Transverse colon (tissue), 4 donors: ENCODE results near the gene CCDC88C. TPM values are rescaled to one million over a fixed set of nuclear protein-coding genes. Genes with fewer than 3 reads are reported as not detected.

Experiments used
- DNase-seq: peaks from one replicate; pipeline ENCODE4 v3.0.0-alpha.2; 2019
- H3K27ac ChIP-seq, 4 donors: fragments of 200-600 bp; sonication (generic); 2 replicates each; pipeline ENCODE4 v1.5.1; 2016 to 2018; ENCODE audit warnings: inconsistent platforms in 4 of 4
- H3K27me3 ChIP-seq: fragments of 200-600 bp; sonication (generic); 2 replicates; pipeline ENCODE4 v1.5.1; 2017; ENCODE audit warnings: inconsistent platforms
- H3K36me3 ChIP-seq, 4 donors: fragments of 200-600 bp; sonication (generic); 2 replicates each; pipeline ENCODE4 v1.5.1; 2017 to 2019; ENCODE audit warnings: inconsistent platforms in 4 of 4
- H3K4me1 ChIP-seq, 4 donors: fragments of 200-600 bp; sonication (generic); 2 replicates each; pipeline ENCODE4 v1.5.1; 2017 to 2020; ENCODE audit warnings: inconsistent platforms in 4 of 4
- H3K4me3 ChIP-seq, 4 donors: fragments of 200-600 bp; sonication (generic); 1 replicate in 1 of 4; 2 replicates in 3 of 4; pipeline versions ENCODE4 v1.5.1 to v1.6.1; 2017 to 2019; ENCODE audit warnings: inconsistent platforms in 4 of 4
- H3K9me3 ChIP-seq, 2 donors: fragments of 200-600 bp; sonication (generic); 2 replicates each; pipeline ENCODE4 v1.5.1; 2017 to 2019; ENCODE audit warnings: inconsistent platforms in 2 of 2
- EP300 ChIP-seq: sonication (generic); formaldehyde crosslinking; IDR thresholded peaks from one replicate; pipeline ENCODE4 v1.6.1; 2017; ENCODE audit warnings: antibody characterized with exemption, low read depth
- POLR2A ChIP-seq: fragments of 450-650 bp; IDR thresholded peaks from one replicate; pipeline ENCODE4 v1.6.1; 2016; ENCODE audit warnings: antibody characterized with exemption, mild to moderate bottlenecking, moderate library complexity
- POLR2AphosphoS5 ChIP-seq, 3 donors: sonication (generic); formaldehyde crosslinking; IDR thresholded peaks; one replicate each; pipeline ENCODE4 v1.6.1; 2016; ENCODE audit warnings: antibody characterized with exemption in 3 of 3
- WGBS, 2 donors: methylation state at CpG; one replicate each; pipeline ENCODE4 v1.1.5; 2018; ENCODE audit warnings: low coverage in 1 of 2; 5-methylcytosine and 5-hydroxymethylcytosine counted together
- in situ Hi-C, 4 donors: fragments of 200-750 bp; cut with MboI; loops; one replicate each; pipeline versions ENCODE4 v1.15.0 to v1.15.1; 2017; ENCODE audit warnings: low sequenced_read_pairs in 3 of 4, low pct_ligation_motif_present in 1 of 4, low pct_unique_long_range_greater_than_20kb in 1 of 4
- intact Hi-C: fragments of 100-400 bp; cut with DNase I; formaldehyde crosslinking; loops from one replicate; pipeline ENCODE4 v1.15.1; 2023; ENCODE audit warnings: low total_unique reads
- total RNA-seq, 4 donors: library from RNA; depleted of rRNA; stranded (reverse); fragments of >200 nt; gene quantifications; one replicate each; pipeline ENCODE4 v1.1.0, GENCODE V29; 2016
- TF ChIP-seq, protein P1 (sequence below), 5 experiments: fragments of 200-600 bp in 3 of 5; fragments of 450-650 bp in 2 of 5; sonication (generic) in 3 of 5; IDR thresholded peaks; 1 replicate in 2 of 5; 2 replicates in 3 of 5; pipeline ENCODE4 v1.5.1; 2016 to 2017; ENCODE audit warnings: antibody characterized with exemption in 5 of 5, inconsistent platforms in 3 of 5, mild to moderate bottlenecking in 2 of 5, moderate library complexity in 1 of 5

The CCDC88C gene
- total RNA-seq, 4 donors from 2014 or later: 29.5 to 171 (median 60.3) TPM

DNA sequence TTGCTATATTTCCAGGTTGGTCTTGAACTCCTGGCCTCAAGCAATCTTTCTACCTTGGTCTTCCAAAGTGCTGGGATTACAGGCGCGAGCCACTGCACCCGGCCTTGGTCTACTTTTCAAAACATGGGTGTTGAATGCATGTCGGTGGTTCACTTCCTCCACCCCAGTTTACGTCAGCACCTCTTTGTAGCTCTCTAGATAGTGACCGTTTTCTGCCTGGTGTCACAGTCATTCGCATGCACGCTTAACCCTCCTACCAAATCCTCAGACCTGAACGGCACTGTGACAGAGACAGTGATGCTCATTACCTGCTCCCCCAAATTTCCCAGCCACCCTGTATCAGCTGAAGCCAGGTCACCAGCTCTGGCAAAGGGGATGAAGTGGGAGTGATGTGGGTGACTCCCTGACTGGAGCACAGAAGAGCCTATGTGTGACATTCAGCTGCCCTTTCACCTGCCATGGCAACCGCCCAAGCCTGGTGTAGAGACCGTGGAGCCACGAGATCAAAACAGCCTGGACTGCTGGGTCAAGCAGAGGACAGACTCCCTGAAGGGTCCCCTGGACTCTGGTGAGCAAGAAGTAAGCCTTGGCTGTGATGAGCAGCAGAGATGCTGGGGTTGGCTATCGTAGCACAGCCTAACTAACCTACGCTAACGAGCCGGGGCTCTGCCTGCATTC lies 106.9 kb downstream of the CCDC88C start:
- in situ Hi-C loops (loop anchor here in 1 of 4 donors (25.0 kb wide), 1 partner anchor 102 kb away; the partner anchor contains the start of gene CCDC88C), intact Hi-C loops (no loop called here)
- Histone ChIP-seq H3K36me3 (no peaks in the 10 kb centered on the region), H3K27me3 (no peaks in the 10 kb centered on the region), H3K4me1 (peaks cover 0 to 7% (median 3%) of the 10 kb centered on the region in 4 donors), H3K9me3 (no peaks in the 10 kb centered on the region), H3K27ac (peak overlapping the region in 1 of 4 donors; percentile 15), H3K4me3 (no peak overlapping the region)
- TF ChIP-seq POLR2A: no peak
- no peak for TF ChIP-seq EP300
- TF ChIP-seq, protein P1, sequence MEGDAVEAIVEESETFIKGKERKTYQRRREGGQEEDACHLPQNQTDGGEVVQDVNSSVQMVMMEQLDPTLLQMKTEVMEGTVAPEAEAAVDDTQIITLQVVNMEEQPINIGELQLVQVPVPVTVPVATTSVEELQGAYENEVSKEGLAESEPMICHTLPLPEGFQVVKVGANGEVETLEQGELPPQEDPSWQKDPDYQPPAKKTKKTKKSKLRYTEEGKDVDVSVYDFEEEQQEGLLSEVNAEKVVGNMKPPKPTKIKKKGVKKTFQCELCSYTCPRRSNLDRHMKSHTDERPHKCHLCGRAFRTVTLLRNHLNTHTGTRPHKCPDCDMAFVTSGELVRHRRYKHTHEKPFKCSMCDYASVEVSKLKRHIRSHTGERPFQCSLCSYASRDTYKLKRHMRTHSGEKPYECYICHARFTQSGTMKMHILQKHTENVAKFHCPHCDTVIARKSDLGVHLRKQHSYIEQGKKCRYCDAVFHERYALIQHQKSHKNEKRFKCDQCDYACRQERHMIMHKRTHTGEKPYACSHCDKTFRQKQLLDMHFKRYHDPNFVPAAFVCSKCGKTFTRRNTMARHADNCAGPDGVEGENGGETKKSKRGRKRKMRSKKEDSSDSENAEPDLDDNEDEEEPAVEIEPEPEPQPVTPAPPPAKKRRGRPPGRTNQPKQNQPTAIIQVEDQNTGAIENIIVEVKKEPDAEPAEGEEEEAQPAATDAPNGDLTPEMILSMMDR (IDR thresholded peaks at IDR 0.05): no peak
- no peak for TF ChIP-seq POLR2AphosphoS5 (IDR thresholded peaks at IDR 0.05)
- no peak for DNase-seq
- 83 to 89% methylated on average over 4 to 16 of the region's 16 CpGs for WGBS, 2 donors

DNA sequence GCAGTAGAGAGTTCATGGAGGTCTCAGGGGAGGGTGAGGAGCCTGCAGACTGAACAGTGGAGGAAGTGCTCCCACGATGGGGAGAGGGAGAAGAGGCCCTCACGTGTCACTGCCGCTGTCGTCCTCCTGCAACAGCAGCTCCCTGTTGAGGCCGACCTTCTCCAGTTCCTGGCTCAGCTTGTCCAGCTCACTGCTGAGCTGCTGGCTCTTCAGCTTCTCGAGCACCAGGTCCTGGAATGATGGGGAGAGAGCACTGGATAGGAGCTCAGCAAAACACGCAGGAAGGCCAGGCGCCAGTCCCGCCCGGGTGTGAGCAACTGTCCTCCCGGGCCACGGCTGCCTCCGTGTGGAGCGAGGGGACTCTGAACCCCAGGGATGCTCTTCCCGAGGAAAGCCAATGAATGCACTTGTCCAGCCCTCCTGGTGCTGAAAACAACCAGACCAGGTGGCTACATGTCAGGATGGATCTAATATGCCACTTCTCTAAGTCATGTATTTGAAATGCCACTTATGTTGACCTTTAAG lies 107.8 kb downstream of the CCDC88C start:
- 91% methylated on average over 15 of the region's 15 CpGs; no CpG with 5 or more reads in 1 of the 2 donors for WGBS, 2 donors
- H3K4me1 ChIP-seq: peaks cover 0 to 7% (median 3%) of the 10 kb centered on the region in 4 donors
- intact Hi-C loops (no loop called here), in situ Hi-C loops (loop anchor here in 1 of 4 donors (25.0 kb wide), 1 partner anchor 102 kb away; the partner anchor contains the start of gene CCDC88C)
- TF ChIP-seq POLR2AphosphoS5 (IDR thresholded peaks at IDR 0.05) (no peak), EP300 (no peak), POLR2A (no peak)
- TF ChIP-seq, protein P1 (IDR thresholded peaks at IDR 0.05): no peak
- H3K36me3 ChIP-seq: no peaks in the 10 kb centered on the region
- no peak overlapping the region for H3K27ac ChIP-seq
- DNase-seq: no peak
- H3K9me3 ChIP-seq: no peaks in the 10 kb centered on the region
- H3K27me3 ChIP-seq: no peaks in the 10 kb centered on the region
- no peak overlapping the region for H3K4me3 ChIP-seq

DNA sequence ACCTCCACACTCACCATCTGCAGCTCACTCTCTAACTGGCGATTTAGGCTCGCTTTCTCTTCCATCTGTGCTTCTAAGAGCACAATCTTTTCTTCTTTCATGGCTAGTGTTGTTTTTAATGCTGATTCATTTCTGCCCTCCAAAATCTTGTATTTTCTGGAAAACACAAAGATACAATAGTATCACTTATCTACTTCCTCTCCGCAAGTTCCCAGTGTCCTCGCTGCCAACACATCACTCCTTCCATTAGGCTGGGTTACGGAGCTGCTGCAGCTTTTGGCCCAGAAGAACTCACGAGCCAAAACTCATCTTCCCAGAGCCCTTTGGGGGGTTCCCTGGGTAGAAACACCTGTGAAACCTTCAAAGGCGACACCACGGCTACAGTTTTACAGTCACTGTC lies 109.3 kb downstream of the CCDC88C start:
- no peak overlapping the region for H3K4me3 ChIP-seq
- no peaks in the 10 kb centered on the region for H3K27me3 ChIP-seq
- peaks cover 0 to 7% (median 3%) of the 10 kb centered on the region in 4 donors for H3K4me1 ChIP-seq
- H3K9me3 ChIP-seq: no peaks in the 10 kb centered on the region
- no peak for TF ChIP-seq POLR2AphosphoS5 (IDR thresholded peaks at IDR 0.05)
- TF ChIP-seq POLR2A: no peak
- TF ChIP-seq, protein P1 (IDR thresholded peaks at IDR 0.05): no peak
- TF ChIP-seq EP300: no peak
- 78 to 94% methylated on average over 6 to 8 of the region's 8 CpGs for WGBS, 2 donors
- intact Hi-C loops (no loop called here), in situ Hi-C loops (loop anchor here in 1 of 4 donors (25.0 kb wide), 1 partner anchor 104 kb away; the partner anchor contains the start of gene CCDC88C)
- no peak overlapping the region for H3K27ac ChIP-seq
- peaks cover 0 to 5% (median 0%) of the 10 kb centered on the region in 4 donors for H3K36me3 ChIP-seq
- no peak for DNase-seq

DNA sequence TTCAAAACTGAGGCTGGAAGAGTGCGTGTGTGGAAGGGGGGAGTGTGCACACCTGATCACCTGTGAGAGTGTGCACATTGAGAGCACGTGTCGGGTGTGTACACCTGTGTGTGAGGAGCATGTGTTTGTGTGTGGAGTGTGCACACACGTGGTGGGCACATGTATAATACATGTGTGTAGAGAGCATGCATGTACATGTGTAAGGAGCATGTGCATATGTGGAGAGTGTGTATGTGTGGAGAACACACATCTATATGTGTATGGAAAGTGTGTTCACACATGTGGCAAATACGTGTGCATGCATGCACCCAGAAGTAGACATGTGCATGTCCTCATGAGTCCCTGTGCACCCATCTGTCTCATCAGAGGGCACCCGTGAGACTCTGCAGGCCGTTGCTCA lies 110.0 kb downstream of the CCDC88C start:
- DNase-seq: no peak
- WGBS, 2 donors: 90 to 96% methylated on average over 4 to 7 of the region's 7 CpGs
- Histone ChIP-seq H3K4me3 (no peak overlapping the region), H3K4me1 (peaks cover 0 to 7% (median 3%) of the 10 kb centered on the region in 4 donors), H3K9me3 (no peaks in the 10 kb centered on the region), H3K27me3 (no peaks in the 10 kb centered on the region), H3K36me3 (peaks cover 0 to 5% (median 0%) of the 10 kb centered on the region in 4 donors), H3K27ac (no peak overlapping the region)
- TF ChIP-seq POLR2A: no peak
- TF ChIP-seq, protein P1 (IDR thresholded peaks at IDR 0.05): no peak
- TF ChIP-seq POLR2AphosphoS5 (IDR thresholded peaks at IDR 0.05): no peak
- no peak for TF ChIP-seq EP300
- intact Hi-C loops: no loop called here
- in situ Hi-C loops: loop anchor here in 1 of 4 donors (25.0 kb wide), 1 partner anchor 105 kb away; the partner anchor contains the start of gene CCDC88C
